Transverse colon (tissue), 4 donors: ENCODE results near the gene RNF6.

Experiments
- CTCF ChIP-seq, 5 experiments: fragments of 200-600 bp in 3 of 5; fragments of 450-650 bp in 2 of 5; sonication (generic) in 3 of 5; IDR thresholded peaks; 1 replicate in 2 of 5; 2 replicates in 3 of 5; pipeline ENCODE4 v1.5.1; 2016 to 2017; ENCODE audit warnings: antibody characterized with exemption in 5 of 5, inconsistent platforms in 3 of 5, mild to moderate bottlenecking in 2 of 5, moderate library complexity in 1 of 5
- POLR2AphosphoS5 ChIP-seq, 3 donors: sonication (generic); formaldehyde crosslinking; IDR thresholded peaks; one replicate each; pipeline ENCODE4 v1.6.1; 2016; ENCODE audit warnings: antibody characterized with exemption in 3 of 3

- TF ChIP-seq CTCF (IDR thresholded peaks at IDR 0.05) (no peak), POLR2AphosphoS5 (IDR thresholded peaks at IDR 0.05) (no peak)
Observed at GRCh38 chr13:26246154-26246553, 24.0 kb upstream of the RNF6 start.
